OCI-LY1 (cell line): ENCODE measurements around the gene KCNK1.

Experiments
- EZH2 ChIP-seq: fragments of 200-600 bp; sonication (generic), shearing (Covaris generic); IDR thresholded peaks from 2 replicates; pipeline ENCODE4 v1.8.0; 2017; ENCODE audit warnings: borderline replicate concordance, mixed run types, mild to moderate bottlenecking, antibody characterized with exemption, low read length, moderate library complexity, mixed read lengths
- TF ChIP-seq, protein P1 (sequence below): fragments of 200-600 bp; sonication (generic), shearing (Covaris generic); IDR thresholded peaks from 2 replicates; pipeline ENCODE4 v1.5.1; 2017; ENCODE audit warnings: mild to moderate bottlenecking, antibody characterized with exemption, low read length, moderate library complexity, mixed read lengths

- TF ChIP-seq, protein P1, sequence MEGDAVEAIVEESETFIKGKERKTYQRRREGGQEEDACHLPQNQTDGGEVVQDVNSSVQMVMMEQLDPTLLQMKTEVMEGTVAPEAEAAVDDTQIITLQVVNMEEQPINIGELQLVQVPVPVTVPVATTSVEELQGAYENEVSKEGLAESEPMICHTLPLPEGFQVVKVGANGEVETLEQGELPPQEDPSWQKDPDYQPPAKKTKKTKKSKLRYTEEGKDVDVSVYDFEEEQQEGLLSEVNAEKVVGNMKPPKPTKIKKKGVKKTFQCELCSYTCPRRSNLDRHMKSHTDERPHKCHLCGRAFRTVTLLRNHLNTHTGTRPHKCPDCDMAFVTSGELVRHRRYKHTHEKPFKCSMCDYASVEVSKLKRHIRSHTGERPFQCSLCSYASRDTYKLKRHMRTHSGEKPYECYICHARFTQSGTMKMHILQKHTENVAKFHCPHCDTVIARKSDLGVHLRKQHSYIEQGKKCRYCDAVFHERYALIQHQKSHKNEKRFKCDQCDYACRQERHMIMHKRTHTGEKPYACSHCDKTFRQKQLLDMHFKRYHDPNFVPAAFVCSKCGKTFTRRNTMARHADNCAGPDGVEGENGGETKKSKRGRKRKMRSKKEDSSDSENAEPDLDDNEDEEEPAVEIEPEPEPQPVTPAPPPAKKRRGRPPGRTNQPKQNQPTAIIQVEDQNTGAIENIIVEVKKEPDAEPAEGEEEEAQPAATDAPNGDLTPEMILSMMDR, result no peak
- no peak for TF ChIP-seq EZH2
Measured at GRCh38 chr1:233609926-233610325, 4.0 kb upstream of the KCNK1 start.
